Measurements from ENCODE around the gene MEGF8.

GRCh38 chr19:42333018-42333417 is 7.6 kb downstream of the MEGF8 start:
- TF ChIP-seq CTCF (IDR thresholded peaks at IDR 0.05): no peak
- TF ChIP-seq POLR2AphosphoS5 (IDR thresholded peaks at IDR 0.05): no peak
- no peak for TF ChIP-seq POLR2A (IDR thresholded peaks at IDR 0.05)
- TF ChIP-seq EP300 (IDR thresholded peaks at IDR 0.05): no peak

Measured in suprapubic skin (tissue), 4 donors.